OCI-LY3 (cell line): Measurements from ENCODE around the gene MYCN.
"Not testable (repeated sequence)": the region's sequence is repeated elsewhere in the genome, so short reads cannot be mapped to it uniquely, and the experiment has no call there.

ENCODE experiments used
- CTCF ChIP-seq: fragments of 200-600, 300-600 bp; sonication (generic); IDR thresholded peaks from 2 replicates; pipeline ENCODE4 v1.5.1; 2014; ENCODE audit warnings: antibody characterized with exemption, low read length, low read depth
- EZH2phosphoT487 ChIP-seq: fragments of 200-600 bp; shearing (Covaris generic); IDR thresholded peaks from 2 replicates; pipeline ENCODE4 v1.6.1; 2018; ENCODE audit warnings: antibody characterized with exemption, mixed run types, low read depth

- TF ChIP-seq CTCF, EZH2phosphoT487: not testable (repeated sequence)
These were observed 36.4 kb upstream of the MYCN start for GRCh38 chr2:15903910-15904309.
